Caco-2 (cell line): ENCODE data around the gene TSPAN9. TPM values are rescaled to one million over a fixed set of nuclear protein-coding genes. Genes with fewer than 3 reads are reported as not detected.

Source experiments
- Bru-seq: library from RNA; stranded (reverse); fragments of 400-500 nt; gene quantifications from one replicate; lab custom pipeline; 2021; lab: Mats Ljungman, UMichigan
- BruChase-seq, 2 experiments: library from RNA; stranded (reverse); fragments of 400-500 nt; gene quantifications; one replicate each; lab custom pipeline; 2021; lab: Mats Ljungman, UMichigan
- BruUV-seq: library from RNA; stranded (reverse); fragments of 400-500 nt; replicated peaks from 2 replicates; lab custom pipeline; 2021; lab: Mats Ljungman, UMichigan
- CTCF ChIA-PET: fragments of 300-600 bp; sonication (Branson Sonifier 250); formaldehyde crosslinking; loops from one replicate; lab custom pipeline; 2022; ENCODE audit warnings: antibody characterized with exemption; lab: Charles Lee
- POLR2A ChIA-PET: fragments of 300-600 bp; sonication (Branson Sonifier 250); formaldehyde crosslinking; loops from one replicate; lab custom pipeline; 2022; ENCODE audit warnings: antibody characterized with exemption; lab: Charles Lee
- DNase-seq, 2 experiments: peaks; one replicate each; pipeline versions ENCODE4 v3.0.0 to v3.0.0-alpha.2; 2020 to 2022
- H3K27me3 ChIP-seq: replicated peaks from 2 replicates; pipeline ENCODE4 v1.6.0; 2011; ENCODE audit warnings: low read length; ENCODE audit not compliant: control insufficient read depth, insufficient read depth
- H3K36me3 ChIP-seq: 2 replicates; pipeline ENCODE4 v1.5.1; 2011; ENCODE audit warnings: low read length; ENCODE audit not compliant: control insufficient read depth, insufficient read depth
- H3K4me1 ChIP-seq: fragments of 250-450 bp; sonication (Bioruptor Pico); 2 replicates; pipeline ENCODE4 v1.5.1; 2020; ENCODE audit warnings: mild to moderate bottlenecking
- H3K4me3 ChIP-seq: 2 replicates; pipeline ENCODE4 v1.5.1; 2011; ENCODE audit warnings: low read depth, mild to moderate bottlenecking, control low read depth, low read length
- H3K9me3 ChIP-seq: fragments of 250-450 bp; sonication (Bioruptor Pico); 2 replicates; pipeline ENCODE4 v1.5.1; 2020; ENCODE audit warnings: mild to moderate bottlenecking, moderate library complexity
- H3K27ac Mint-ChIP-seq: one replicate; pipeline ENCODE4 v1.8.0; 2022; ENCODE audit warnings: mixed read lengths; ENCODE audit not compliant: unreplicated experiment
- H3K27me3 Mint-ChIP-seq: one replicate; pipeline ENCODE4 v1.8.0; 2022; ENCODE audit warnings: mixed read lengths; ENCODE audit not compliant: insufficient read depth, unreplicated experiment
- H3K36me3 Mint-ChIP-seq: one replicate; pipeline ENCODE4 v1.8.0; 2022; ENCODE audit warnings: mild to moderate bottlenecking, mixed read lengths; ENCODE audit not compliant: insufficient read depth, unreplicated experiment
- H3K4me1 Mint-ChIP-seq: one replicate; pipeline ENCODE4 v1.8.0; 2022; ENCODE audit warnings: low read depth, mixed read lengths; ENCODE audit not compliant: unreplicated experiment
- H3K4me3 Mint-ChIP-seq: one replicate; pipeline ENCODE4 v1.8.0; 2022; ENCODE audit warnings: mild to moderate bottlenecking, moderate library complexity, mixed read lengths; ENCODE audit not compliant: unreplicated experiment
- H3K9me3 Mint-ChIP-seq: one replicate; pipeline ENCODE4 v1.8.0; 2022; ENCODE audit warnings: mixed read lengths; ENCODE audit not compliant: unreplicated experiment
- CTCF ChIP-seq, 2 experiments: fragments of 200-600 bp in 1 of 2; IDR thresholded peaks; 1 replicate in 1 of 2; 2 replicates in 1 of 2; pipeline versions ENCODE4 v1.5.1 to v1.8.0; 2011 to 2022; ENCODE audit warnings: antibody characterized with exemption in 1 of 2, control low read depth in 1 of 2, inconsistent platforms in 1 of 2, low read depth in 1 of 2, low read length in 1 of 2, mild to moderate bottlenecking in 1 of 2, moderate library complexity in 1 of 2; ENCODE audit not compliant: insufficient read depth in 1 of 2, severe bottlenecking in 1 of 2, unreplicated experiment in 1 of 2
- intact Hi-C: fragments of 100-400 bp; cut with micrococcal nuclease; formaldehyde crosslinking; loops from one replicate; pipeline ENCODE4 v1.10.0; 2022; ENCODE audit not compliant: unreplicated experiment
- long read RNA-seq: library from polyadenylated mRNA; stranded (forward); transcript quantifications from one replicate; pipeline ENCODE4 v2.0.0, GENCODE V29; 2022
- total RNA-seq: library from RNA; stranded (reverse); gene quantifications from 2 replicates; pipeline ENCODE4 v1.2.3, GENCODE V29; 2022

TSPAN9 gene
- total RNA-seq (45.5 and 49.1 TPM in 2 replicates), Bru-seq, nascent RNA (percentile 67 among the genes with signal in this experiment), BruChase-seq, experiment 1, labeled RNA remaining after a 2-hour chase (percentile 71 among the genes with signal in this experiment), BruChase-seq, experiment 2, labeled RNA remaining after a 6-hour chase (percentile 74 among the genes with signal in this experiment)
- long read RNA-seq, full-length matches to known transcripts, result 16 of 23 reads
- long read RNA-seq, partial matches to known transcripts, result 1 of 23 reads
- long read RNA-seq, other reads (novel, unspliced or antisense), result 6 of 23 reads

- Mint-ChIP-seq H3K9me3 (no peaks in the 10 kb centered on the region), H3K36me3 (peaks cover 6% of the 10 kb centered on the region), H3K4me1 (peaks cover 21% of the 10 kb centered on the region), H3K4me3 (peak within 1 kb of the TSS; percentile 92), H3K27ac (peak within 1 kb of the TSS; percentile 70), H3K27me3 (no peaks in the 10 kb centered on the region)
- POLR2A ChIA-PET, result interaction anchor here (0.5 kb wide), 1 partner anchor 29 kb away, joined by 3 read pairs; no protein-coding TSS in a partner anchor
- peak; percentile 78 to 87 for DNase-seq
- H3K36me3 ChIP-seq, result no peaks in the 10 kb centered on the region
- no peaks in the 10 kb centered on the region for H3K27me3 ChIP-seq
- CTCF ChIA-PET, result no interaction called here
- intact Hi-C loops, result loop anchor here (1.0 kb wide), 1 partner anchor 123 kb away; no protein-coding TSS in a partner anchor
- no peaks in the 10 kb centered on the region for H3K9me3 ChIP-seq
- TF ChIP-seq CTCF (IDR thresholded peaks at IDR 0.05; ENCODE audit: insufficient read depth in 1 of 2, low read depth in 1 of 2, low read length in 1 of 2, severe bottlenecking in 1 of 2, unreplicated experiment in 1 of 2), result no peak
- BruUV-seq, result TSS peak; percentile 70
- peak within 1 kb of the TSS; percentile 84 for H3K4me3 ChIP-seq
- peaks cover 21% of the 10 kb centered on the region for H3K4me1 ChIP-seq
Measured at GRCh38 chr12:3076730-3077571, at the start of gene TSPAN9. Gene TSPAN9, plus strand, starts transcription at chr12:3077379. Its CDS starts 123,815 bp downstream, at chr12:3201194.

GRCh38 chr12:3028108-3028507 is 49.1 kb upstream of the TSPAN9 start:
- no peak overlapping the region for H3K27ac Mint-ChIP-seq
- H3K4me1 Mint-ChIP-seq, result no peaks in the 10 kb centered on the region
- no peaks in the 10 kb centered on the region for H3K27me3 ChIP-seq
- H3K36me3 ChIP-seq, result peaks cover 1% of the 10 kb centered on the region; the same call in 1 of the 2 replicates
- H3K27me3 Mint-ChIP-seq, result no peaks in the 10 kb centered on the region
- H3K4me3 ChIP-seq, result no peak overlapping the region
- peaks cover 91% of the 10 kb centered on the region for H3K36me3 Mint-ChIP-seq
- no TSS peak for BruUV-seq
- H3K4me1 ChIP-seq, result no peaks in the 10 kb centered on the region
- intact Hi-C loops, result no loop called here
- no peak for DNase-seq
- TF ChIP-seq CTCF (IDR thresholded peaks at IDR 0.05; ENCODE audit: insufficient read depth in 1 of 2, low read depth in 1 of 2, low read length in 1 of 2, severe bottlenecking in 1 of 2, unreplicated experiment in 1 of 2), result no peak
- ChIA-PET POLR2A (no interaction called here), CTCF (no interaction called here)
- no peak overlapping the region for H3K4me3 Mint-ChIP-seq
- no peaks in the 10 kb centered on the region for H3K9me3 Mint-ChIP-seq
- H3K9me3 ChIP-seq, result no peaks in the 10 kb centered on the region

GRCh38 chr12:3030821-3031429 is 46.3 kb upstream of the TSPAN9 start:
- no peaks in the 10 kb centered on the region for H3K4me1 ChIP-seq
- no TSS peak for BruUV-seq
- DNase-seq, result no peak
- no peaks in the 10 kb centered on the region for H3K9me3 Mint-ChIP-seq
- no peak overlapping the region for H3K27ac Mint-ChIP-seq
- no peaks in the 10 kb centered on the region for H3K4me1 Mint-ChIP-seq
- H3K4me3 Mint-ChIP-seq, result no peak overlapping the region
- POLR2A ChIA-PET, result no interaction called here
- no peaks in the 10 kb centered on the region for H3K27me3 ChIP-seq
- H3K36me3 Mint-ChIP-seq, result peaks cover 93% of the 10 kb centered on the region
- peaks cover 1% of the 10 kb centered on the region; the same call in 1 of the 2 replicates for H3K36me3 ChIP-seq
- no peaks in the 10 kb centered on the region for H3K27me3 Mint-ChIP-seq
- intact Hi-C loops, result loop anchor here (5.0 kb wide), 1 partner anchor 69 kb away; no protein-coding TSS in a partner anchor
- CTCF ChIA-PET, result interaction anchor here (1.7 kb wide), 1 partner anchor 10 kb away, joined by 4 read pairs; no protein-coding TSS in a partner anchor
- no peak overlapping the region for H3K4me3 ChIP-seq
- no peak for TF ChIP-seq CTCF (IDR thresholded peaks at IDR 0.05; ENCODE audit: insufficient read depth in 1 of 2, low read depth in 1 of 2, low read length in 1 of 2, severe bottlenecking in 1 of 2, unreplicated experiment in 1 of 2)
- no peaks in the 10 kb centered on the region for H3K9me3 ChIP-seq
